ENCODE data around the gene SYT13.

The SYT13 gene, protein sequence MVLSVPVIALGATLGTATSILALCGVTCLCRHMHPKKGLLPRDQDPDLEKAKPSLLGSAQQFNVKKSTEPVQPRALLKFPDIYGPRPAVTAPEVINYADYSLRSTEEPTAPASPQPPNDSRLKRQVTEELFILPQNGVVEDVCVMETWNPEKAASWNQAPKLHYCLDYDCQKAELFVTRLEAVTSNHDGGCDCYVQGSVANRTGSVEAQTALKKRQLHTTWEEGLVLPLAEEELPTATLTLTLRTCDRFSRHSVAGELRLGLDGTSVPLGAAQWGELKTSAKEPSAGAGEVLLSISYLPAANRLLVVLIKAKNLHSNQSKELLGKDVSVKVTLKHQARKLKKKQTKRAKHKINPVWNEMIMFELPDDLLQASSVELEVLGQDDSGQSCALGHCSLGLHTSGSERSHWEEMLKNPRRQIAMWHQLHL

GRCh38 chr11:45285930-45286632 lies at the start of gene SYT13:
SYT13 (minus strand) TSS chr11:45286341; CDS start chr11:45286207, 134 bp downstream.
- no peak for FAIRE-seq

GRCh38 chr11:45335434-45335833 lies 49.3 kb upstream of the SYT13 start:
- FAIRE-seq, result no peak

GRCh38 chr11:45334836-45335235 lies 48.7 kb upstream of the SYT13 start:
- no peak for FAIRE-seq

DNA sequence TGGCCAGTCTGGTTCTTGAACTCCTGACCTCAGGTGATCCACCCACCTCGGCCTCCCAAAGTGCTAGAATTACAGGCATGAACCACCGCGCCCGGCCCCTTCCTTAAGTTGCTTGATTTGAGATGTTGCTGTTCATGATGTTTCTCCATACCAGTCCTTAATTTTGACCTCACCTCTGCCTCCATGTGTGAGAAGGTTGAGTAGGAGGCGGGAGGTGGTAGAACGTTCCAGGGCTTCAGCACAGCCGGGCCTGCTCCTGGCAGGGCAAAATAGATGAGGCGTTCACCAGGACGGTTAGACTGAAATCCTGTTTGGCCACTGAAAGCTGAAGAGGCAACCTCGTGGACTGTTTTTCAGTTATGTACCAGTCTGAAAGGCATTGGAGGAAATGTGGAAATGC lies 48.3 kb upstream of the SYT13 start:
- FAIRE-seq, result no peak

DNA sequence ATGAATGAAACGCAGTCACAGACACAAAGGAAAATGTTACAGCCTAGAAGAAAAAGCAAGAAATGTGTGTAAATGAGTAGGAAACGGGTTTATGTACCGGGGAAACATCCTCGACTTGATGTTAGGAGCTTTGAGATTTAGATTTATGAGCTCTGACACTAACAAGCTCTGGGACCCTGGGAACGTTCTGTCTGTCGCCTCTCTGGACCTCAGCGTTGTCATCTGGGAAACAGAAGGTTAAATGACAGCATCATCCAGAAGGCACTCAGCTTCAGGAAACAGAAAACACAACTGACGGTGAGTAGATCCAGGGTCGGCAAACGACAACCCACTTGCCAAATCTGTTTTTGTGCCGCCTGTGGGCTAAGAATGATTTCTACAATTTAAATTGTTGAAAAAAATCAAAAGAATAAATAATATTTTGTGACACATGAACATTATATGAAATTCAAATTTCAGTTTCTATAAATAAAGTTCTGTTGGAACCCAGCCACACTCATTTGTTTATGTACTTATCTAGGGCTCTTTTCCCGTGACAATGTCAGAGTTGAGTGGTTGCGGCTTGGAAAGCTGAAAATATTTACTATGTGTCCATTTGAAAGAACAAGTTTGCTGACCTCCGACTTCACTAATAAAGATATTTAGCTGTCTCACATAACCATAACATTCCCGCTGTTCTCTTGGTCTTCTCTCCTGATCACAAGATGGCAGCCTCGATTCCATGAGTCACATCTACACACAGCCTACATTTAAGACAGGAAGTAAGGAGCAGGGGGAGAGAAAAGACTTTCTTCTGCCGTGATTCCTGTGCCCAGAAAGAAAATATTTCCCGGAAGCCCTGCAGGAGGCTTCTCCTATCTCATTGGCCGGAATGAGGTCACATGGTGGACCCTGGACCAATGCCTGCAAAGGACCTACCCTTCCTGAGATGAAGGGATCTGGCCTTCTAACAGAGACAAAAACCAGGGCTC lies 47.1 kb upstream of the SYT13 start:
- no peak for FAIRE-seq

DNA sequence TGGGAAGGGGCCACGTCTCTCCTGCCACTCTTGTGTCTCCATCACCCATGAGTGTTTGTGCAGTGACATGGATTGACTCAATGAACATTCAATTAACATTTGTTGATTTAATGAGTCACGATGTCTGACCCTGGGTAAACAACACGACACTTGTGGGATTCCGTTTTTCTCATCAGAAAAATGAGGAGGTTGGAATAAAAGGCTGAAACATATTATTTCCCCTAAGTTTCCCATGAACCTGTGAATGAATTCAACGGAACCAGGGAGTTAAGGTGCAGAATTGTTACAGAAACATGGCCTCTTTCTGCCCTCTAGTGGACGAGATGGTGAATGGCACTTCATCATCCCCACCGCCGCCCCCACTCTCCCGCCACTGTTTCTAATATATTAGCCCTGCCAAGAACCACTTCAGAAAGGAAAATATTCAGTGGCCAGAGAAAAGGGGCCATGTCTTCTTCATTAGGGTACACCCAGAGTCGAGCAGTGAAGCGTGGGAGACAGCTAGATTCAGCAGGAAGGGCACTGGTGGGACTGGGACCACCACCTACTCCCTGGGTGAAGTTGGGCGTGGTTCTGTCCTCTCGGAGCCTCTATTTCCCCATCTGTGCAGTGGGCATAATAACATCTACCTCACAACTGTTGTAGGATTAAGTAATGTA lies 46.3 kb upstream of the SYT13 start:
- FAIRE-seq, result no peak

GRCh38 chr11:45331839-45332238 lies 45.7 kb upstream of the SYT13 start:
- no peak for FAIRE-seq

GRCh38 chr11:45328726-45329125 lies 42.6 kb upstream of the SYT13 start:
- FAIRE-seq, result no peak

GRCh38 chr11:45324459-45324858 lies 38.3 kb upstream of the SYT13 start:
- FAIRE-seq, result no peak

DNA sequence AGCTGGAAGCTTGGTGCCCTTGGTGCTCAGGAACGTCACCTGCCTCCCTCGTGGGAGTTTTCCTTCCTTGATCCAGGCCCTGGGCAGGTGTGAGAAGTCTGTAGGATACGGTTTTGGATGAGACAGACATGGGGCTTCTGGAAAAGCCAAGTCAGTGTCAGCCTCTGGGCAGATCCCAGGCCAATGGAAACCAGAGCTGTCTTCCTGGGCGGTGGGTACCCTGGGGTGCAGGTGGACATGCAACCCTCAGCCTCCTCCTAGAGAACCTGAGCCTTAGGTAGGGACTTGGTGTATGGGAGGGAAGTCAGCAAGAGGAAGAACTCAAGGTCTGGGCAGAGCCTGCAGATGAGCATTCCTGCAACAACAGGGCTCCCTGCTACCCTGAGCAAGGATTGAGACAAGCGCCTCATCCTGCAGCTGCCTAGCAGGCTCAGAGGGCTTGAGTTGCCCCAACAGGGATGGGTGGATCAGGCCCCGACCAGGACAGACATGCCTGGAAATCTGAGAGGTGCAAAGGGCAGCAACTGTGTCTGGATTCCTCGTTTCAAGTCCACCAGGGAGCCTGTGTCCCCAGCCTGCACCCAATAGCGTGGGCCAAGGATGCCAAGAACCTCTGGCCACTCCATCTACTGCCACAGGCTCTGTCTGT lies 37.6 kb upstream of the SYT13 start:
- no peak for FAIRE-seq

DNA sequence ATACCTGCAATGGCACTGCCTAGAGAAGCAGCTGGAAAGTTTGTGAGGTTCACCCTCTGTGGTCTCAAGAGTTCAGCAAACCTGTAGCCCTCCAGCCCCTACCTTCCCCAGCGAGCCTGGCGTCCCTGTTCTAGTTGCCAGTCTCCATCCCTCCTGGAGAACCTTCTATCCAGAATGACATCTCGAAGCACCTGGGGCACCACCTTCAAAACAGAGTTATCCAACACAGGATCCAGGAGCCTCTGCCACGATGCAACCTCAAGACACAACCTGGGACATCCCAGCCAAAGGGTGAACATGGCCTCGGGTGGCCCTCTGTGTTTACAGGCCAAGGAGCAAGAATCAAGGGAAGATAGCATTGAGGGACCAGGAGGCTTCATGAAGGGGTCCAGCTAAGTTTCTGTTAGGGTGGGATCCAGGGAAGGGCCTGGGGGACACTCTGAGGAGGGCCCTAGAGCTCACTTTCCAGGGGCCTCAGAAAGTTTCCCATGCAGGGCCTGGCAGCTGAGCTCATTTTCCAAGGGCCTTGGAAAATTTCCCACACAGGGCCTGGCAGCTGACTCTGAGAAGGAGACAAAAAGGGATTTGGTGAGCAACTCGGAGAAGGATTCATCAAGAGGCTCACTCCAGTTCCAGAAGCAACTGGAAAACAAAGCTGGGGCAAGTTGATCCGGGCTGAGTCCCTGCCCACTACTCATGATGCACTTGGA lies 36.9 kb upstream of the SYT13 start:
- no peak for FAIRE-seq

DNA sequence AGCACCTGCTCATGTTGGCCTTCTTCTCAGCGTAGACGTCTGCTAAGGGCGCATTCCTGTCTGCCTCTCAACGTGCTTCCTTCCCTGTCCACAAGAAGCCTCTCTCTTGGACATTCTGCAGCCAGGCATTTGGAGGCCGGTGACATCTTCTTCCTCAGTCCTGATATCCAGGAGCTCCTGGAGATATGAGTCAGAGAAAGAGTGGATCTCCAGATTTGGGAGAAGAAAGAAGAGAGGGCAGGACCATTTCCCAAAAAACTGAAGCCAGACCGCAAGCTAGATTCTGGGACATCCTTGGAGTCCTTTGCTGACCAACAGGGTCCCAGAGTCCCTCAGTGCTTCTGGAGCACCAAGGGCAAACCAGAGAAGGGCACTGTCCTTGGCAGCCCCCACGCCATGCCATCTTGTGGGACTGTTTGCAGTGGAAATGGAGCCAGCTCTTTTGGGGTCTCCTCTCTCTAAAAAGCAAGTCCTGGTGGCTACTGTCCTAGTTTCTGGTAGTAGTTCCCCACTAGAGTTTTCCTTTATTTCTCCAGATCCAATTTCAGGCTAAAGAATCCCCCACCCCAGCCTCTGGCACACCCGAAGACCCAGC lies 36.1 kb upstream of the SYT13 start:
- no peak for FAIRE-seq

DNA sequence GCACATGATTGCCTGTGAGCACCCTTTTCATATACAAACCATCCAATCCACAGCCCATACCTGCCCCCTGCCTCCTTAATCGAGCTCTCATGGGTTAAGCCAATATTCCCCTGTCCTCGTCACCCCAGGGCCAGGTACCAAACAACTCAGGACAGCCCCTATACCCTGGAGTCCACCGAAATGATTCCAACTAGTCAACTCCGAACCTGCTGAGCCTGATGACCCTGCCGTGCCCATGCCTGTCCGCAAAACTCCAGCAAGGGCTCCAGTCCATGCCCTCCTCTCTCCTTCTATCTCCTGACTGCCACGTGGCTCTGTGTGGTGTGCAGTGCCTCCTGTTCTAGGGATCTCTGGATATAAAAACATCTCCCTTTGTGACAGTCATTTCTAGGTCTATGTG lies 35.5 kb upstream of the SYT13 start:
- FAIRE-seq, result no peak

DNA sequence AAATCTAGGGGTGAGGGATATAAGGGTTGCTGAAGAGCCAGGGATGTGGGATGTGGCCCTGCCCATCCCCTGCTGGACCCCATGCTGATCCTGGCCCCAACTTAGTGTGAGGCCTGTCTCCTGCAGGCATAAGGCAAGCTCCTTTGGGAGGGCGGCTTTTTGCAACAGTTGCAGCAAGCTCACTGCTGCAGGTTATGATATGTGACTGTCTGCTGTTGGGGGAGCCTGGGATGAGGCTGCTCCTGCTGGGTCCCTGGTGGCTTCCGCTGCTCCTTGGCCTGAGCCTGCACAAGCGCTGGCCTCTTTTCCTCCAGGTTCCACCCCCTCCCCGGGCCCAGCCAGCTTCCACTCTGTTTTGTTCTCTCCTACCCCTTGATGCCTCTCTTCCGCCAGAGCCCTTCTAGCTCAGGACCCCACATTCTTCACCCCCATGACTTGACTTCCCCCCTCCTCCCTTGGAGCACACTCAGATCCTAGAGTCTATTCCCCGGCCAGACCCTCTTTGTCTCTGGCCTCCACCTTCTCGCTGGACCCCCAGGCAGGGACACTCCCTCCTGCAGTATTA lies 35.0 kb upstream of the SYT13 start:
- FAIRE-seq, result no peak

- FAIRE-seq, result no peak
Measured at GRCh38 chr11:45320371-45320770, 34.2 kb upstream of the SYT13 start.

GRCh38 chr11:45319077-45319476 lies 32.9 kb upstream of the SYT13 start:
- FAIRE-seq, result no peak

- FAIRE-seq, result no peak
Measured at GRCh38 chr11:45318516-45318915, 32.4 kb upstream of the SYT13 start.

- no peak for FAIRE-seq
Measured at GRCh38 chr11:45316258-45316657, 30.1 kb upstream of the SYT13 start.

- no peak for FAIRE-seq
Measured at GRCh38 chr11:45314900-45315299, 28.8 kb upstream of the SYT13 start.

GRCh38 chr11:45313171-45313865 lies 27.2 kb upstream of the SYT13 start:
- FAIRE-seq, result no peak

Measured in A204.1 (cell line).